HCT116 (cell line): ENCODE results near the gene PSME4. TPM values are rescaled to one million over a fixed set of nuclear protein-coding genes. Genes with fewer than 3 reads are reported as not detected.

Experiments
- ATAC-seq: fragments of 200-7000 bp; cut with Tn5 transposase; 2 replicates; pipeline ENCODE4 v1.9.1; 2020; ENCODE audit warnings: mild to moderate bottlenecking, moderate library complexity
- BruUV-seq: library from RNA; stranded (reverse); fragments of 400-500 nt; replicated peaks from 2 replicates; lab custom pipeline; 2021; lab: Mats Ljungman, UMichigan
- CTCF ChIA-PET: fragments of 300-600 bp; sonication (Branson Sonifier 250); formaldehyde crosslinking; loops from one replicate; lab custom pipeline; 2021; ENCODE audit warnings: antibody characterized with exemption; lab: Charles Lee
- POLR2A ChIA-PET: fragments of 300-600, 350-600 bp; sonication (Branson Sonifier 250); formaldehyde crosslinking; loops from one replicate; lab custom pipeline; 2021; ENCODE audit warnings: antibody characterized with exemption; lab: Charles Lee
- RAD21 ChIA-PET, 2 experiments: fragments of 300-600 bp; sonication (Branson Sonifier 250); formaldehyde crosslinking; loops; one replicate each; lab custom pipeline; 2023; ENCODE audit warnings: low total read pairs in 2 of 2; ENCODE audit not compliant: uncharacterized antibody in 2 of 2, unreplicated experiment in 2 of 2, low non-redundant PET in 1 of 2; lab: Charles Lee
- DNase-seq: peaks from one replicate; pipeline ENCODE4 v3.0.0-alpha.2; 2010; ENCODE audit warnings: low read depth, low spot score
- H2AFZ ChIP-seq: fragments of 200-600 bp; shearing (Covaris generic), sonication (generic); 2 replicates; pipeline ENCODE4 v1.6.1; 2017; ENCODE audit warnings: low read depth, mixed run types, mixed read lengths, antibody characterized with exemption, low read length; ENCODE audit not compliant: poor library complexity, severe bottlenecking
- H3K27ac ChIP-seq: 2 replicates; pipeline ENCODE4 v1.5.1; 2012; ENCODE audit warnings: low read depth, low read length
- H3K27me3 ChIP-seq: fragments of 200-600 bp; sonication (generic); 2 replicates; pipeline ENCODE4 v1.6.1; 2016; ENCODE audit warnings: mixed run types, low read length, mixed read lengths; ENCODE audit not compliant: insufficient read depth
- H3K36me3 ChIP-seq, 2 experiments: fragments of 200-500 bp in 1 of 2; fragments of 200-600 bp in 1 of 2; sonication (Bioruptor generic) in 1 of 2; sonication (generic) in 1 of 2; 2 replicates each; pipeline versions ENCODE4 v1.5.1 to v1.6.1; 2014 to 2016; ENCODE audit warnings: low read length in 2 of 2, inconsistent platforms in 1 of 2, mixed read lengths in 1 of 2, mixed run types in 1 of 2; ENCODE audit not compliant: insufficient read depth in 2 of 2, control insufficient read depth in 1 of 2
- H3K4me1 ChIP-seq, 2 experiments: fragments of 200-600 bp in 1 of 2; sonication (generic) in 1 of 2; 2 replicates each; pipeline versions ENCODE4 v1.5.1 to v1.6.1; 2012 to 2017; ENCODE audit warnings: low read length in 2 of 2, inconsistent platforms in 1 of 2, mild to moderate bottlenecking in 1 of 2, mixed read lengths in 1 of 2, mixed run types in 1 of 2, moderate library complexity in 1 of 2; ENCODE audit not compliant: insufficient read depth in 2 of 2, control insufficient read depth in 1 of 2
- H3K4me2 ChIP-seq: fragments of 200-600 bp; sonication (generic); 2 replicates; pipeline ENCODE4 v1.6.1; 2017; ENCODE audit warnings: mixed run types, low read length, mixed read lengths
- H3K4me3 ChIP-seq, 2 experiments: fragments of 200-600 bp in 1 of 2; sonication (generic) in 1 of 2; replicated peaks in 1 of 2; 2 replicates each; pipeline ENCODE4 v1.5.1; 2011 to 2016; ENCODE audit warnings: low read length in 2 of 2, control low read depth in 1 of 2, low read depth in 1 of 2, mild to moderate bottlenecking in 1 of 2, mixed read lengths in 1 of 2, mixed run types in 1 of 2
- H3K79me2 ChIP-seq: fragments of 200-600 bp; sonication (generic); 2 replicates; pipeline ENCODE4 v1.6.1; 2017; ENCODE audit warnings: mild to moderate bottlenecking, mixed run types, low read length, moderate library complexity, mixed read lengths; ENCODE audit not compliant: insufficient read depth
- H3K9ac ChIP-seq: fragments of 200-600 bp; sonication (generic); 2 replicates; pipeline ENCODE4 v1.6.1; 2016; ENCODE audit warnings: low read length, mixed read lengths
- H3K9me2 ChIP-seq: fragments of 200-600 bp; sonication (generic), shearing (Covaris generic); 2 replicates; pipeline ENCODE4 v1.6.1; 2017; ENCODE audit warnings: mixed run types, mild to moderate bottlenecking, moderate library complexity; ENCODE audit not compliant: insufficient read depth
- H3K9me3 ChIP-seq, 2 experiments: fragments of 200-500 bp in 1 of 2; fragments of 200-600 bp in 1 of 2; sonication (Bioruptor generic) in 1 of 2; sonication (generic) in 1 of 2; 2 replicates each; pipeline ENCODE4 v1.6.1; 2014 to 2017; ENCODE audit warnings: low read length in 2 of 2, mixed read lengths in 2 of 2, inconsistent platforms in 1 of 2, low read depth in 1 of 2, mild to moderate bottlenecking in 1 of 2, mixed run types in 1 of 2, moderate library complexity in 1 of 2; ENCODE audit not compliant: control insufficient read depth in 1 of 2, insufficient read depth in 1 of 2
- H4K20me1 ChIP-seq: fragments of 200-600 bp; sonication (generic), shearing (Covaris generic); 2 replicates; pipeline ENCODE4 v1.6.1; 2017; ENCODE audit warnings: mixed run types, mild to moderate bottlenecking, moderate library complexity; ENCODE audit not compliant: insufficient read depth
- EGR1 ChIP-seq: IDR thresholded peaks from 2 replicates; pipeline ENCODE4 v1.6.1; 2012; ENCODE audit warnings: low read depth
- ELF1 ChIP-seq: IDR thresholded peaks from 2 replicates; pipeline ENCODE4 v1.6.1; 2012; ENCODE audit warnings: low read depth, borderline replicate concordance
- EZH2 ChIP-seq: fragments of 200-600 bp; sonication (generic); IDR thresholded peaks from 2 replicates; pipeline ENCODE4 v1.6.1; 2017; ENCODE audit warnings: antibody characterized with exemption, mixed run types
- EZH2phosphoT487 ChIP-seq: fragments of 200-600 bp; IDR thresholded peaks from 2 replicates; pipeline ENCODE4 v1.6.1; 2018; ENCODE audit warnings: antibody characterized with exemption, borderline replicate concordance
- JUND ChIP-seq: IDR thresholded peaks from 2 replicates; pipeline ENCODE4 v1.6.1; 2012
- POLR2A ChIP-seq: IDR thresholded peaks from 2 replicates; pipeline ENCODE4 v1.7.0; 2011; ENCODE audit warnings: borderline replicate concordance; ENCODE audit not compliant: insufficient read depth, insufficient read length; ENCODE audit errors: extremely low read depth
- POLR2AphosphoS5 ChIP-seq: IDR thresholded peaks from 2 replicates; pipeline ENCODE4 v1.6.1; 2011; ENCODE audit warnings: mild to moderate bottlenecking, low read depth, low read length, moderate library complexity
- REST ChIP-seq: IDR thresholded peaks from 2 replicates; pipeline ENCODE4 v1.6.1; 2012; ENCODE audit warnings: low read depth
- SIN3A ChIP-seq: IDR thresholded peaks from 2 replicates; pipeline ENCODE4 v1.6.1; 2012; ENCODE audit warnings: low read depth
- SP1 ChIP-seq: IDR thresholded peaks from 2 replicates; pipeline ENCODE4 v1.6.1; 2012; ENCODE audit warnings: low read depth
- SRF ChIP-seq: IDR thresholded peaks from 2 replicates; pipeline ENCODE4 v1.6.1; 2012; ENCODE audit warnings: low read depth
- YY1 ChIP-seq: IDR thresholded peaks from 2 replicates; pipeline ENCODE4 v1.6.1; 2011; ENCODE audit warnings: low read length, low read depth, moderate library complexity, mild to moderate bottlenecking; ENCODE audit not compliant: insufficient replicate concordance; ENCODE audit errors: extremely low read depth
- ZBTB33 ChIP-seq: IDR thresholded peaks from 2 replicates; pipeline ENCODE4 v1.6.1; 2011; ENCODE audit warnings: mild to moderate bottlenecking, low read length, moderate library complexity; ENCODE audit not compliant: insufficient replicate concordance; ENCODE audit errors: extremely low read depth
- ZNF274 ChIP-seq: fragments of 200-500 bp; sonication (Bioruptor generic); IDR thresholded peaks from 2 replicates; pipeline ENCODE4 v1.6.1; 2014; ENCODE audit warnings: mild to moderate bottlenecking, low read depth, low read length, inconsistent platforms
- intact Hi-C: fragments of 100-400 bp; cut with micrococcal nuclease; formaldehyde crosslinking; loops from 2 replicates; pipeline ENCODE4 v1.10.0; 2022
- total RNA-seq: library from RNA; stranded (reverse); gene quantifications from one replicate; pipeline ENCODE4 v1.2.1, GENCODE V29; 2021; ENCODE audit not compliant: unreplicated experiment

PSME4 gene
- total RNA-seq, 1 experiment from 2014 or later: 53.2 TPM

- TF ChIP-seq POLR2AphosphoS5: no peak
These were observed 38.8 kb upstream of the PSME4 start (continued) for GRCh38 chr2:54009549-54009948.

GRCh38 chr2:54008439-54008838 lies 37.6 kb upstream of the PSME4 start:
- Histone ChIP-seq H3K9me3 (no peaks in the 10 kb centered on the region), H3K27ac (no peak overlapping the region), H3K4me3 (no peak overlapping the region), H4K20me1 (no peaks in the 10 kb centered on the region), H3K36me3 (no peaks in the 10 kb centered on the region), H3K27me3 (no peaks in the 10 kb centered on the region), H3K79me2 (no peaks in the 10 kb centered on the region), H3K4me2 (no peak overlapping the region), H3K9ac (no peak overlapping the region), H3K4me1 (no peaks in the 10 kb centered on the region), H3K9me2 (no peaks in the 10 kb centered on the region), H2AFZ (no peak overlapping the region)
- intact Hi-C loops: no loop called here
- no peak for DNase-seq
- RAD21 ChIA-PET: no interaction called here
- CTCF ChIA-PET: no interaction called here
- TF ChIP-seq EZH2 (no peak), SRF (no peak), SP1 (no peak), POLR2A (no peak), ZBTB33 (no peak), ELF1 (no peak), POLR2AphosphoS5 (no peak), SIN3A (no peak), EZH2phosphoT487 (no peak), REST (no peak), YY1 (no peak), JUND (no peak), ZNF274 (no peak), EGR1 (no peak)
- ATAC-seq: no peak
- POLR2A ChIA-PET: no interaction called here
- BruUV-seq: no TSS peak
